Loucy (cell line): ENCODE data around the gene IL1R2.

ENCODE experiments used
- H2AFZ ChIP-seq: fragments of 200-600 bp; sonication (generic); 2 replicates; pipeline ENCODE4 v1.6.0; 2016; ENCODE audit warnings: antibody characterized with exemption, mild to moderate bottlenecking, low read length, moderate library complexity
- H3F3A ChIP-seq: fragments of 200-600 bp; 2 replicates; pipeline ENCODE4 v1.6.0; 2016; ENCODE audit warnings: antibody characterized with exemption, low read depth, mild to moderate bottlenecking
- H3K27me3 ChIP-seq: fragments of 200-600 bp; sonication (generic); 2 replicates; pipeline ENCODE4 v1.6.1; 2014; ENCODE audit warnings: low read length, mild to moderate bottlenecking; ENCODE audit not compliant: insufficient read depth, poor library complexity, severe bottlenecking
- H3K36me3 ChIP-seq: fragments of 200-600 bp; sonication (generic); 2 replicates; pipeline ENCODE4 v1.6.1; 2016; ENCODE audit warnings: low read length; ENCODE audit not compliant: insufficient read depth
- H3K4me1 ChIP-seq: fragments of 200-600 bp; sonication (generic); 2 replicates; pipeline ENCODE4 v1.5.1; 2014; ENCODE audit warnings: low read length, mild to moderate bottlenecking; ENCODE audit not compliant: insufficient read depth, poor library complexity, severe bottlenecking
- H3K4me2 ChIP-seq: fragments of 200-600 bp; sonication (generic); 2 replicates; pipeline ENCODE4 v1.6.0; 2014; ENCODE audit warnings: antibody characterized with exemption, low read length, low read depth, mild to moderate bottlenecking; ENCODE audit not compliant: poor library complexity, severe bottlenecking
- H3K4me3 ChIP-seq: fragments of 200-600 bp; sonication (generic); 2 replicates; pipeline ENCODE4 v1.5.1; 2014; ENCODE audit warnings: low read length, mild to moderate bottlenecking, mixed read lengths; ENCODE audit not compliant: poor library complexity, severe bottlenecking
- H3K79me2 ChIP-seq: fragments of 200-600 bp; sonication (generic); 2 replicates; pipeline ENCODE4 v1.6.1; 2014; ENCODE audit warnings: low read length; ENCODE audit not compliant: insufficient read depth
- H3K9ac ChIP-seq: fragments of 200-600 bp; sonication (generic); 2 replicates; pipeline ENCODE4 v1.6.0; 2014; ENCODE audit warnings: mild to moderate bottlenecking, low read depth, low read length, moderate library complexity; ENCODE audit not compliant: poor library complexity, severe bottlenecking
- H3K9me2 ChIP-seq: fragments of 200-600 bp; sonication (generic); replicated peaks from 2 replicates; pipeline ENCODE4 v1.6.1; 2016; ENCODE audit warnings: low read depth, low read length, mixed read lengths
- H3K9me3 ChIP-seq: fragments of 200-600 bp; sonication (generic); 2 replicates; pipeline ENCODE4 v1.6.1; 2014; ENCODE audit warnings: mild to moderate bottlenecking, antibody characterized with exemption, low read length, low read depth; ENCODE audit not compliant: insufficient read depth
- H4K20me1 ChIP-seq: fragments of 200-600 bp; sonication (generic); 2 replicates; pipeline ENCODE4 v1.6.0; 2014; ENCODE audit warnings: antibody characterized with exemption, low read length, mild to moderate bottlenecking; ENCODE audit not compliant: insufficient read depth, poor library complexity, severe bottlenecking
- EZH2phosphoT487 ChIP-seq: fragments of 200-600 bp; IDR thresholded peaks from 2 replicates; pipeline ENCODE4 v1.6.1; 2018; ENCODE audit warnings: antibody characterized with exemption, mild to moderate bottlenecking, moderate library complexity, borderline replicate concordance
- TF ChIP-seq, protein P1 (sequence below): fragments of 200-600 bp; sonication (generic); conservative IDR thresholded peaks from 2 replicates; pipeline ENCODE4 v1.5.1; 2014; ENCODE audit warnings: mild to moderate bottlenecking, antibody characterized with exemption, low read length

Gene IL1R2

DNA sequence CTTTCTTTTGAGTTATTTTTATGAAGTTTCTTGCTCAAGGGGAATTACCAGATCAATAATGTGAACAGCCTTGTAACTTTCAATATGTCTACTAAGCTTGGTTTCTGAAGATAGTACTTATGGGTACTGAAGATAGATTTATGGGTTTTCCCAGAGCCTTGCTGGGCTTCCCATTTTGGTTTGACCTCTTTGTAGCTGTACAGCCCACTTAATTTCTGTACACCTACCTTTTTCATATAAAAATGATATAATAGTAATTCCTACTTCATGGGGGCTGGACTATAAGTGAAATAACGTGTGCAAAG is 22.2 kb downstream of the IL1R2 start:
- H3F3A ChIP-seq = no peaks in the 10 kb centered on the region
- no peaks in the 10 kb centered on the region for H3K9me3 ChIP-seq
- H3K36me3 ChIP-seq = no peaks in the 10 kb centered on the region
- H3K4me1 ChIP-seq = no peaks in the 10 kb centered on the region
- TF ChIP-seq EZH2phosphoT487 = no peak
- TF ChIP-seq, protein P1, sequence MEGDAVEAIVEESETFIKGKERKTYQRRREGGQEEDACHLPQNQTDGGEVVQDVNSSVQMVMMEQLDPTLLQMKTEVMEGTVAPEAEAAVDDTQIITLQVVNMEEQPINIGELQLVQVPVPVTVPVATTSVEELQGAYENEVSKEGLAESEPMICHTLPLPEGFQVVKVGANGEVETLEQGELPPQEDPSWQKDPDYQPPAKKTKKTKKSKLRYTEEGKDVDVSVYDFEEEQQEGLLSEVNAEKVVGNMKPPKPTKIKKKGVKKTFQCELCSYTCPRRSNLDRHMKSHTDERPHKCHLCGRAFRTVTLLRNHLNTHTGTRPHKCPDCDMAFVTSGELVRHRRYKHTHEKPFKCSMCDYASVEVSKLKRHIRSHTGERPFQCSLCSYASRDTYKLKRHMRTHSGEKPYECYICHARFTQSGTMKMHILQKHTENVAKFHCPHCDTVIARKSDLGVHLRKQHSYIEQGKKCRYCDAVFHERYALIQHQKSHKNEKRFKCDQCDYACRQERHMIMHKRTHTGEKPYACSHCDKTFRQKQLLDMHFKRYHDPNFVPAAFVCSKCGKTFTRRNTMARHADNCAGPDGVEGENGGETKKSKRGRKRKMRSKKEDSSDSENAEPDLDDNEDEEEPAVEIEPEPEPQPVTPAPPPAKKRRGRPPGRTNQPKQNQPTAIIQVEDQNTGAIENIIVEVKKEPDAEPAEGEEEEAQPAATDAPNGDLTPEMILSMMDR = no peak
- no peak overlapping the region for H3K4me3 ChIP-seq
- H2AFZ ChIP-seq = no peak overlapping the region
- no peaks in the 10 kb centered on the region for H4K20me1 ChIP-seq
- H3K79me2 ChIP-seq = no peaks in the 10 kb centered on the region
- no peak overlapping the region for H3K4me2 ChIP-seq
- H3K27me3 ChIP-seq = no peaks in the 10 kb centered on the region
- no peak overlapping the region for H3K9ac ChIP-seq
- H3K9me2 ChIP-seq = no peaks in the 10 kb centered on the region

DNA sequence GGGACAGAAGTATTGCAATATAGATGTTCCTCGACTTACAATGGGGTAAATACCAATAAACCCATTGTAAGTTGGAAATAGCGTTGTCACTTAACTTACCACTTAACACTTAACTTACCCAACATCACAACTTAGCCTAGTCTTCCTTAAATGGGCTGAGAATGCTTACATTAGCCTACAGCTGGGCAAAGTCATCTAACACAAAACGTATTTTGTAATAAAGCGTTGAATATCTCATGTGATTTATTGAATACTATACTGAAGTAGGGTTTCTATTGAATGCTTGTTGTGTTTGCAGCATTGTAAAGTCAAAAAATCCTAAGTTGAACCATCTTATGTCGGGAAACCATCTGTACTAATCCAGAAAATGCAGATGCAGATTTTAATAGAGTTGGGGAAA is 23.6 kb downstream of the IL1R2 start:
- H2AFZ ChIP-seq = no peak overlapping the region
- H3K4me1 ChIP-seq = no peaks in the 10 kb centered on the region
- H3K9ac ChIP-seq = no peak overlapping the region
- no peak overlapping the region for H3K4me3 ChIP-seq
- no peaks in the 10 kb centered on the region for H3K27me3 ChIP-seq
- no peaks in the 10 kb centered on the region for H3K9me2 ChIP-seq
- no peaks in the 10 kb centered on the region for H3F3A ChIP-seq
- no peaks in the 10 kb centered on the region for H3K9me3 ChIP-seq
- H3K4me2 ChIP-seq = no peak overlapping the region
- TF ChIP-seq, protein P1 = no peak
- TF ChIP-seq EZH2phosphoT487 = no peak
- H3K36me3 ChIP-seq = no peaks in the 10 kb centered on the region
- no peaks in the 10 kb centered on the region for H4K20me1 ChIP-seq
- H3K79me2 ChIP-seq = no peaks in the 10 kb centered on the region

DNA sequence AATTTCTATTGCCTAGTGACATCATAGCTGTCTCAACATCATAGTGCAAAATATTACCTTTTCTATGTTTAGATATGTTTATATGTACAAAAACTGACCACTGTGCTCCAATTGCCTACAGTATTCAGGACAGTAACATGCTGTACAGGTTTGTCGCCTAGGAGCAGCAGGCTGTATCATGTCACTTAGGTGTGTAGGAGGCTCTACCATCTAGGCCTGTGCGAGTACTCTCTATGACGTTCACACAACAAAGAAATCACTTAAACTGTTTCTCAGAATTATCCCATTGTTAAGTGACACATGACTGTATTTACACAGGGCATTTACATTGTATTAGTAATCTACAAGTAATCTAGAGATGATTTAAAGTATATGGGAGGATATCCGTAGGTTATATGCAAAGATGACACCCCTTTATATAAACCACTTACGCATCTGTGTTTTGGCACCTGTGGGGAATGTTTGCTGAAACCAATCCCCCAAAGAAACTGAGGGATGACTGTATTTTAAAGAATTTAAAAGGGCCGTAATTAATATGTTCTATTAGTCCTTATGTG is 24.7 kb downstream of the IL1R2 start:
- Histone ChIP-seq H3K9me3 (no peaks in the 10 kb centered on the region), H3K79me2 (no peaks in the 10 kb centered on the region), H3K4me2 (no peak overlapping the region), H3K4me3 (no peak overlapping the region), H3K9ac (no peak overlapping the region), H4K20me1 (no peaks in the 10 kb centered on the region), H3K4me1 (no peaks in the 10 kb centered on the region), H3F3A (no peaks in the 10 kb centered on the region), H3K27me3 (no peaks in the 10 kb centered on the region), H3K36me3 (no peaks in the 10 kb centered on the region), H3K9me2 (no peaks in the 10 kb centered on the region), H2AFZ (no peak overlapping the region)
- TF ChIP-seq EZH2phosphoT487 = no peak
- TF ChIP-seq, protein P1 = no peak
